GM12891 (cell line): Measurements from ENCODE around the gene FBN2.

ENCODE experiments used
- POLR2AphosphoS5 ChIP-seq: IDR thresholded peaks from 2 replicates; pipeline ENCODE4 v1.6.1; 2011; ENCODE audit warnings: low read depth, low read length, control low read depth
- SPI1 ChIP-seq: IDR thresholded peaks from 2 replicates; pipeline ENCODE4 v1.6.1; 2011; ENCODE audit warnings: low read depth, low read length, control low read depth

GRCh38 chr5:128284236-128284635, 253.8 kb downstream of the FBN2 start:
- TF ChIP-seq SPI1 (no peak), POLR2AphosphoS5 (no peak)
